K562 (cell line): ENCODE data around the gene NTF4. TPM values are rescaled to one million over a fixed set of nuclear protein-coding genes. Genes with fewer than 3 reads are reported as not detected.

Source experiments
- ARID2 ChIP-seq: fragments of 450-650 bp; IDR thresholded peaks from 2 replicates; pipeline ENCODE4 v1.6.1; 2017; ENCODE audit warnings: antibody characterized with exemption, mild to moderate bottlenecking
- DACH1 ChIP-seq: fragments of 450-650 bp; IDR thresholded peaks from 2 replicates; pipeline ENCODE4 v1.6.1; 2018; ENCODE audit not compliant: partially characterized antibody
- DIDO1 ChIP-seq: fragments of 450-650 bp; IDR thresholded peaks from 2 replicates; pipeline ENCODE4 v1.6.1; 2016; ENCODE audit warnings: low read depth, missing biosample characterization, missing genetic modification characterization
- FOXK1 ChIP-seq: sonication (generic); formaldehyde crosslinking; IDR thresholded peaks from 2 replicates; pipeline ENCODE4 v1.8.0; 2022; ENCODE audit warnings: missing genetic modification reagents, mild to moderate bottlenecking, borderline replicate concordance
- FUS ChIP-seq: fragments of 200-400 bp; formaldehyde crosslinking; optimal IDR thresholded peaks from 2 replicates; pipeline ENCODE3; 2017; ENCODE audit warnings: low read depth, low read length
- IFI16 ChIP-seq: fragments of 250-450 bp; sonication (Bioruptor Pico); IDR thresholded peaks from 2 replicates; pipeline ENCODE4 v2.1.2; 2022; ENCODE audit warnings: mild to moderate bottlenecking, inconsistent platforms
- IRF2 ChIP-seq: sonication (generic); formaldehyde crosslinking; IDR thresholded peaks from 2 replicates; pipeline ENCODE4 v1.8.1; 2022; ENCODE audit warnings: mild to moderate bottlenecking, missing genetic modification reagents
- PHB ChIP-seq: fragments of 250-450 bp; sonication (Bioruptor Pico); IDR thresholded peaks from 2 replicates; pipeline ENCODE4 v1.5.0; 2021
- RBM34 ChIP-seq: fragments of 200-400 bp; formaldehyde crosslinking; IDR thresholded peaks from 2 replicates; pipeline ENCODE4 v1.6.1; 2018; ENCODE audit warnings: low read length, borderline replicate concordance; ENCODE audit not compliant: insufficient read depth
- RFX1 ChIP-seq: fragments of 450-650 bp; IDR thresholded peaks from 2 replicates; pipeline ENCODE4 v1.6.1; 2016; ENCODE audit warnings: mild to moderate bottlenecking, moderate library complexity
- SMAD2 ChIP-seq: fragments of 150-350 bp; IDR thresholded peaks from 2 replicates; pipeline ENCODE4 v1.6.1; 2014; ENCODE audit warnings: low read depth, mild to moderate bottlenecking, low read length
- SOX6 ChIP-seq: fragments of 450-650 bp; IDR thresholded peaks from 2 replicates; pipeline ENCODE4 v1.6.1; 2014; ENCODE audit warnings: mild to moderate bottlenecking
- SP1 ChIP-seq: sonication (generic); formaldehyde crosslinking; IDR thresholded peaks from 2 replicates; pipeline ENCODE4 v1.8.1; 2022; ENCODE audit warnings: mild to moderate bottlenecking, missing genetic modification reagents
- TAF9B ChIP-seq: fragments of 450-650 bp; IDR thresholded peaks from 2 replicates; pipeline ENCODE4 v1.6.1; 2018; ENCODE audit warnings: mild to moderate bottlenecking; ENCODE audit not compliant: partially characterized antibody
- ZNF57 ChIP-seq: fragments of 450-650 bp; formaldehyde crosslinking; IDR thresholded peaks from 2 replicates; pipeline ENCODE4 v1.4.0; 2020; ENCODE audit warnings: mild to moderate bottlenecking, moderate library complexity
- ZNF830 ChIP-seq: fragments of 250-450 bp; sonication (Bioruptor Pico); IDR thresholded peaks from 2 replicates; pipeline ENCODE4 v1.5.0; 2021; ENCODE audit warnings: mild to moderate bottlenecking
- polyA plus RNA-seq, 8 experiments: library from polyadenylated mRNA; depleted of rRNA in 4 of 8; stranded (reverse) in 5 of 8; unstranded in 3 of 8; fragments of >200 nt; fragmentation: Nextera tagmentation in 2 of 8; fragmentation: Illumina TruSeq in 1 of 8; extraction: Ambion mirVana in 2 of 8; extraction: Trizol in 1 of 8; gene quantifications; 2 replicates each; pipeline versions ENCODE4 v1.2.1 to v1.2.3, GENCODE V29; 2011 to 2014; ENCODE audit warnings: inconsistent platforms in 1 of 8, missing spikeins in 1 of 8
- total RNA-seq, 7 experiments: library from RNA; depleted of rRNA in 6 of 7; stranded (reverse); fragments of >200 nt in 6 of 7; fragmentation: Illumina TruSeq in 2 of 7; extraction: Trizol in 2 of 7; gene quantifications; 2 replicates each; pipeline versions ENCODE4 v1.2.1 to v1.2.3, GENCODE V29; 2011 to 2021; ENCODE audit warnings: low replicate concordance in 1 of 7
- TF ChIP-seq, protein P1 (sequence below): fragments of 450-650 bp; formaldehyde crosslinking; IDR thresholded peaks from 2 replicates; pipeline ENCODE4 v1.4.0; 2020; ENCODE audit warnings: mild to moderate bottlenecking, moderate library complexity
- TF ChIP-seq, protein P2 (sequence below): sonication (generic); formaldehyde crosslinking; IDR thresholded peaks from 2 replicates; pipeline ENCODE4 v1.8.1; 2022; ENCODE audit warnings: missing genetic modification reagents
- TF ChIP-seq, protein P3 (sequence below): sonication (generic); formaldehyde crosslinking; IDR thresholded peaks from 2 replicates; pipeline ENCODE4 v1.5.0; 2020; ENCODE audit warnings: missing genetic modification reagents
- TF ChIP-seq, protein P4 (sequence below): fragments of 200-400 bp; formaldehyde crosslinking; IDR thresholded peaks from 2 replicates; pipeline ENCODE4 v1.6.1; 2017; ENCODE audit warnings: mild to moderate bottlenecking, low read depth, low read length, moderate library complexity

NTF4 gene
- total and polyA plus RNA-seq, 9 of the 15 experiments (the other 6 are each of a cell fraction or from before 2014, with no cell fraction given): not detected

DNA sequence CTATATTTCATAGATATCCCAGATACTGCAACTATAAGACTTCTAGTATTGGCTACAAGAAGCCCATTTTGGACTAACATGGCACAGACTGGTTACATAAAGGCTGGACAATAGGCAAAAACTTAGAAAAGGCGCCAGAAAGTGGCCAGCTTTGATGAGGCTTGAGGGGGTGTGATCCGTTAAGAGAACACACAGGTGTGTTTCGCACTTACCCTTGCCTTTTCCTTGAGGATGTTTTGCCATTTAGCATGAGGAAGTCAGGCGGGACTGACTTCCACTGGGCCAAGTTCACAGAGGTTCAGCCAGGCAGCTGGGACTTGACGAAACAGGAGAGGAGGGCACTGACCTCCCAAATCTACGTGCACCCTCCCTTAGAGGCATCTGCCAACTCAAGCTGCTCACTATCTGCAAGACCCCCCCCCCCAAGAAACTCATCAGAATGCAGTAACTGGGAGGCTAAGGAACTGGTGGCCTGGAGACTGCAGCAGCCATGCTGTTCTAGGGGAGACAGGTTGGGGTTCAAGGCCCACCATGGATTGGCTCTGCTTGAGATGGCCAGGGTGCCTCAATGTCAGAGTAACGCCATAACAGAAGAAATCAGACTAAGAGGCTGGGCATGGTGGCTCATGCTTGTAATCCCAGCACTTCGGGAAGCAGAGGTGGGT, 45.1 kb upstream of the NTF4 start (continued):
- TF ChIP-seq, protein P1, sequence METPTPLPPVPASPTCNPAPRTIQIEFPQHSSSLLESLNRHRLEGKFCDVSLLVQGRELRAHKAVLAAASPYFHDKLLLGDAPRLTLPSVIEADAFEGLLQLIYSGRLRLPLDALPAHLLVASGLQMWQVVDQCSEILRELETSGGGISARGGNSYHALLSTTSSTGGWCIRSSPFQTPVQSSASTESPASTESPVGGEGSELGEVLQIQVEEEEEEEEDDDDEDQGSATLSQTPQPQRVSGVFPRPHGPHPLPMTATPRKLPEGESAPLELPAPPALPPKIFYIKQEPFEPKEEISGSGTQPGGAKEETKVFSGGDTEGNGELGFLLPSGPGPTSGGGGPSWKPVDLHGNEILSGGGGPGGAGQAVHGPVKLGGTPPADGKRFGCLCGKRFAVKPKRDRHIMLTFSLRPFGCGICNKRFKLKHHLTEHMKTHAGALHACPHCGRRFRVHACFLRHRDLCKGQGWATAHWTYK (CRISPR knock-in tag): no peak
- TF ChIP-seq FOXK1 (CRISPR knock-in tag) (no peak), TAF9B (no peak), DACH1 (no peak), ARID2 (no peak), ZNF57 (no peak), SOX6 (no peak), ZNF830 (CRISPR knock-in tag) (no peak), FUS (no peak), SP1 (CRISPR knock-in tag) (no peak), DIDO1 (tag) (no peak), PHB (CRISPR knock-in tag) (no peak), RBM34 (no peak), IRF2 (no peak), IFI16 (CRISPR knock-in tag) (no peak), SMAD2 (no peak), RFX1 (no peak)
- TF ChIP-seq, protein P2, sequence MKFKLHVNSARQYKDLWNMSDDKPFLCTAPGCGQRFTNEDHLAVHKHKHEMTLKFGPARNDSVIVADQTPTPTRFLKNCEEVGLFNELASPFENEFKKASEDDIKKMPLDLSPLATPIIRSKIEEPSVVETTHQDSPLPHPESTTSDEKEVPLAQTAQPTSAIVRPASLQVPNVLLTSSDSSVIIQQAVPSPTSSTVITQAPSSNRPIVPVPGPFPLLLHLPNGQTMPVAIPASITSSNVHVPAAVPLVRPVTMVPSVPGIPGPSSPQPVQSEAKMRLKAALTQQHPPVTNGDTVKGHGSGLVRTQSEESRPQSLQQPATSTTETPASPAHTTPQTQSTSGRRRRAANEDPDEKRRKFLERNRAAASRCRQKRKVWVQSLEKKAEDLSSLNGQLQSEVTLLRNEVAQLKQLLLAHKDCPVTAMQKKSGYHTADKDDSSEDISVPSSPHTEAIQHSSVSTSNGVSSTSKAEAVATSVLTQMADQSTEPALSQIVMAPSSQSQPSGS (CRISPR knock-in tag): no peak
- TF ChIP-seq, protein P3, sequence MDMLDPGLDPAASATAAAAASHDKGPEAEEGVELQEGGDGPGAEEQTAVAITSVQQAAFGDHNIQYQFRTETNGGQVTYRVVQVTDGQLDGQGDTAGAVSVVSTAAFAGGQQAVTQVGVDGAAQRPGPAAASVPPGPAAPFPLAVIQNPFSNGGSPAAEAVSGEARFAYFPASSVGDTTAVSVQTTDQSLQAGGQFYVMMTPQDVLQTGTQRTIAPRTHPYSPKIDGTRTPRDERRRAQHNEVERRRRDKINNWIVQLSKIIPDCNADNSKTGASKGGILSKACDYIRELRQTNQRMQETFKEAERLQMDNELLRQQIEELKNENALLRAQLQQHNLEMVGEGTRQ (CRISPR knock-in tag): no peak
- TF ChIP-seq, protein P4, sequence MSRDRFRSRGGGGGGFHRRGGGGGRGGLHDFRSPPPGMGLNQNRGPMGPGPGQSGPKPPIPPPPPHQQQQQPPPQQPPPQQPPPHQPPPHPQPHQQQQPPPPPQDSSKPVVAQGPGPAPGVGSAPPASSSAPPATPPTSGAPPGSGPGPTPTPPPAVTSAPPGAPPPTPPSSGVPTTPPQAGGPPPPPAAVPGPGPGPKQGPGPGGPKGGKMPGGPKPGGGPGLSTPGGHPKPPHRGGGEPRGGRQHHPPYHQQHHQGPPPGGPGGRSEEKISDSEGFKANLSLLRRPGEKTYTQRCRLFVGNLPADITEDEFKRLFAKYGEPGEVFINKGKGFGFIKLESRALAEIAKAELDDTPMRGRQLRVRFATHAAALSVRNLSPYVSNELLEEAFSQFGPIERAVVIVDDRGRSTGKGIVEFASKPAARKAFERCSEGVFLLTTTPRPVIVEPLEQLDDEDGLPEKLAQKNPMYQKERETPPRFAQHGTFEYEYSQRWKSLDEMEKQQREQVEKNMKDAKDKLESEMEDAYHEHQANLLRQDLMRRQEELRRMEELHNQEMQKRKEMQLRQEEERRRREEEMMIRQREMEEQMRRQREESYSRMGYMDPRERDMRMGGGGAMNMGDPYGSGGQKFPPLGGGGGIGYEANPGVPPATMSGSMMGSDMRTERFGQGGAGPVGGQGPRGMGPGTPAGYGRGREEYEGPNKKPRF: no peak
